GM21576 (cell line): ENCODE data around the gene VWA2.
"Not testable (repeated sequence)": the region's sequence is repeated elsewhere in the genome, so short reads cannot be mapped to it uniquely, and the experiment has no call there.

ENCODE experiments used
- ATAC-seq: cut with Tn5 transposase; IDR thresholded peaks from one replicate; pipeline ENCODE4 v1.9.1; 2021; ENCODE audit warnings: mild to moderate bottlenecking, moderate library complexity; ENCODE audit not compliant: unreplicated experiment

Gene VWA2

DNA sequence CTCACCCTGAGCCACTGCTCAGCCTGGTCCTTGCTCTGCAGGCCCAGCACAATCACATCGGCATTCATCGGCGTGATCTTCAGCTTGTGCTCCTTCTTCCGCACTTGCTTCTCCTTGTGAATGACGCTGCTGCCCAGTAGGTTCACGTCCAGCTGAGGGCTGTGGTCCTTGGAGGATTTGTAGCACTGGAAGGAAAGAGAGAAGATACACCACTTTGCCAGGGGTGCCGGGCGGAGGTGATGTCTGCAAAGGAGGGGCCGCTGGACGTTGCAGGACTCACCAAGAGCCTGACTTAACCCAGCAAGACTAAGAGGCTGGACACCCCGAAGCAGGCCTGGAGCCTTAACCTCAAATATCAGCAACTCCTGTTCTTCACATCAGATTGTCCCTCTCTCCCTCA lies 74.8 kb downstream of the VWA2 start:
- no peak for ATAC-seq

DNA sequence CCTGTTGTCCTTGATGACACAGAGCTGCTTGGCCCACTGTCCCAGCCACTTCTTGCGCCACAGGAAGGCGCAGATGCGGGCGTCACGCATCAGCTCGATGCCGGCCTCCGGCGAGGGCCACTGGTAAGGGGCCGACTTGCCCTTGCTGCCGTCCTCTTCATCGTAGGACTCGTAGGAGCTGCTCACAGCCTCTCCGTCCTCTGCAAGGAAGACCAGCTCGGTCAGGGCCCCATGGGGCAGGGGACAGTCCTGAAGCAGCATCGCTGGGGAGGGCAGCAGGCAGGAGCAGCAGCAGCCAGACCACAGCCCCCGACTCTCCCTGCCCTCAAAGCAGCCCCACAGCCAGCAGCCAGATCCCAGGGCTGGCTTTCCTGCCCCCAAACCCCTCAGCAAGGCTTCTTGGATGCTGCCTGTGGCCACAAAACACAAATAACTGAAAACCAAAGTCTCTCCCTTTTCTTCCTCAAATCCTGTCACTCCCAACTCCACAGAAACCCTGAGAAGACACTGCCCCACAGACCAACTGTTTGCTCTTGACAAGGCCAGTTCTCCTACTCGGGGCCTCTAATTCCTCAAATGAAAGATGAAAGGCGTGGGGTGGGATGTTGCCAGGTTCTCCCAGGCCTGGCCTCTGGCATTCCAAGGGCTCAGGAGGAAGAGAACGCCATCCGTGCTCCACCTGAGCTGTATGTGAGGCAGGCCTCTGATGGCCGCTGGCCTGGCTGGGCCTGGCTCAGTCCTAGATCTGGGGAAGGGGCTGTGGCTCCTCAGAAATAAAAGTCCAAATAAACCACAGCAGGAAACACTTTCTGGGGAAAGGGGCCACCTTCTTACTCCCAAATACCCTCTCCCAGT lies 76.7 kb downstream of the VWA2 start:
- no peak for ATAC-seq

DNA sequence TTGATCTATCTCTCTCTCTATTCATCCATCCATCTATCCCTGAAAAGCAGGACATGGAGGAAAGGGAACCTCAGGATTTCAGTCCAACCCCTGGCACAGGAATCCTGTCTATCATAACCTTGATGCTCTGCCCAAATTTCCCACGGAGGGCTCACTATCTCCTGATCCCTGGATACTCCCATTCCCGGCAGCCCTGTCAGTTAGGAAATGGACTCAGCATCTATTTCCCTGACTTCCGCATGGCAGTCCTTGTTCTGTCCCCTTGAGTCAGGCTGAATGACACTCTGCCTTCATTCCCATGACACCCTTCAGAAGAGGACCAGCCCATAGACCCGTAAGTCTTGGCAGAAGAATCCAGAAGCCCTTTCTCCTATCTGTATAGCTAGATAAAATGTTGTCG lies 77.7 kb downstream of the VWA2 start:
- no peak for ATAC-seq

DNA sequence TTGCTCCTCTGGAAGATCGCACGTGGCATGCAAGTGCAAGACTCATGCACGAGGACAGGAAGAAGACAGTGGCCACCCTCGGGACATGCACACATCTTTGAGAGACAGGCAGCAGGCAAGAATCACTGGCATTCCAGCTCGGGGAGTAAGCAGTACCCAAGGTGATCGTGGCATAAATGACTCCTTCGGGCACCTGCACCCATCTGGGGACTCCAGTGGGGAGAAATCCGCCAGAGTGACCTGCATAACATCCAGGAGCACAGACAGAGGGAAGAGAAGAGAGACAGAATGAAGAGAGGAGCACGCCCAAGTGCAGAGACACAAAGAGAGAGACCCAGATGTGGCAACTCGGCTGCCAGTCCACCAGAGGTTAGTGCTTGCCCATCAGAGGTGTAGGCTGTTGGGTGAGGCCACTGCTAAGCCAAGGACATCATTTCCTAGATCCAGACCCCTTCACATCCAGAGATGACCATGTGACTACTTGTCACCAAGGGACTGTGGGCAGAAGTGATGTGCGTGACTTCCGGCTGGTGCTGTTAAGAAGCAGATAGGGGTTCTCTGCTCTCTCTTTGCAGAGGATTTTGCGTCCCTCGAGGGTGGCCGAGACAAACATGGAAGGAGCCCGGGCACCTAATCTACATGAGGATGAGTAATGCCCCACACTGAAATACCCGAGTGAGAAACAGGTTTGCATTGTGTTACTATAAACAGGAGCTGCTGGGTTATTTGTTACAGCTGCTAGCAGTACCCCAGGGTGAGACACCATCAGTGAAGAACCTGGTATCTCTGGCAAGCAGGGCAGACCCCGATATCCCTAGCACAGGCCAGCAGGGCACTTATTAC lies 80.6 kb downstream of the VWA2 start:
- ATAC-seq = no peak

DNA sequence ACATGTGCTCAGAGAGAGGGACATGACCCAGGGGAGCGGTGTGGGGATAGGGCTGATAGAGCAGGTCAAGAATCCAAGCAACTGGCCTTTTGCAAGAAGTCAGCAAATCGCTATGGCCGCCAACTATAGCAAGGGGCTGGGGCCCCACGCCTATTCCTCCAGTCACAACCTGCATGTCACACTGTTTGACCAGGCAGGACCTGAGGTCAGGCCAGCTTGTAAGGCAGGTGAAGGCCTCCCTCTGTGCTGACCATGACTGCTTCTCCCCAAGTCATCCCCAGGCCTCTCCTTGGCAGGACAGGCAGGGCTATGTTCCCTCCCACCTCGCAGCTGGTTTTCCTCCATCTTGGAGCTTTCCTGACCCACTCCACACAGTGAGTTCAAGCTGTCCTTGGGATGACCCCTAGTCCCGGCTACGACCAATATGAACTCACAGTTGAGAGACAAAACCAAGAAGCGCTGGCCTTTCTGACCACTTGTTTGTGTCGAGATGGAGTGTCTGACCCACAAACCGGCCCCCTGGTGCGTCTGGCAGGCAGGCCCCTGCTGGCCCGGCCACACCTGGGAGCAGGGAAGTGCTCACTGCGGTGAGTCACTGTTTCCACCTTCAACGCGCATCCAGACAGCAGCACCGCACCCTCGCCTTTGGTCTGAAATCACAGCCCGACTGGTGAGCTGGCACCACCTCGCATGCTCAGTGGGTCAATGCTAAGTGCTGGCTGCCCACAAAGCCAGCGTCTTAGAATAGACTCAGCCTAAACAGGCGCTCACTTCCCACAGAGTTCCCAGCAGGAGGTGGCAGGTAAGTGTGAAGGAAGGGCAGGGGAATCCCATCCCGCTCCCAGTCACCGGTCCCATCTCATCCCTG lies 81.4 kb downstream of the VWA2 start:
- ATAC-seq = no peak

DNA sequence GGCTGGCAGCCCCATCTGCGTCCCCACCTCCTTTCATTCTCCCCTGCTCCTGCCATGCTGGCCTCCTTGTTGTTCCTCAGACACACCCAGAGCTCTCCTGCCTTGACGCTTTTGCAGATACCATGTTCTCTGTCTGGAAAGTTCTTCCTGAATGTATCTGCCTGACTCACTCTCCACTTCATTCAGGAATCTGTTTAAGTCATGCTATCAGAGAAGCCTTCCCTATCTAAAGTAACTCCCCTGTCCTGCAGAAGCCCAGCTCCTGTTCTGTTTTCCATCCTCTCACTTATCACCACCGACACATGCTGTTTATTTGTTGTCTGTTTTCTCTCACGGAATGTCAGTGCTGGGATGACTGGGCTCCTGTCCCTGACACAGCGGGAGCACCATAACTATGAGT lies 83.3 kb downstream of the VWA2 start:
- no peak for ATAC-seq

DNA sequence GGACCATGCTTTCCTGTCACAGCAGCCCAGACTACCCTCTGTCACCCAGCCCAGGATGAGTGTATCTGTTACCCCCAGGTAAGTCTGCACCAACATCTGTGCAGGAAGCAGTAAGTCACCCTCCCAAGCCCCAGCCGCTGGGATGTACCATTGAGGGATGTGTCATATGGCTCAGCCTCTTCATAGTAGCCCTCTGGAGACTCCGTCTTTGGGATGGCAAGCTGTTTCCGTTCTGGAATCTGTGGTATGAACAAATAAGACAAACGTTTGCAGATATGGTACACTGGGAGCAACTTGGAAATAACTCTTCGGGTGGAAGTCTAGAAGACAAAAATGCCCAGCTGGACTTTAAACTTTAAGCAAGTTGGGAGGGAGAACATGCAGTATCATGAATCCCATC lies 84.0 kb downstream of the VWA2 start:
- ATAC-seq = no peak

DNA sequence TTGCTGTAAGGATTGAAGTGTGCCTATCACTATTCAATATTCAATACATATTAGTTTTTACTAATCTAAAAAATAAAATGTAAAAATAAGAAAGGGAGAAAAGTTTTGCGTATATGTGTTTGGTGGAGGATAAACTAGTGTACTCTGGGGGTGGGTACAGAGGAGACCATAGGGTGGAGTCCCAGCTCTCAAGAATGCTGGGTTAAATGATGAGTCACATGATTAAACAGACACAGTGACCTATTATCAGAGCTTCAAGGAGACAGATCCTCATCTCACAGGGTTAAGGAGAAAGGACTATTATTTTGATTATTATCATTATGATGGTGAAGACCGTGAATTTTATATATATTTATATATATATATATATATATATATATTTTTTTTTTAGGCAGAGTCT lies 87.7 kb downstream of the VWA2 start:
- no peak for ATAC-seq

DNA sequence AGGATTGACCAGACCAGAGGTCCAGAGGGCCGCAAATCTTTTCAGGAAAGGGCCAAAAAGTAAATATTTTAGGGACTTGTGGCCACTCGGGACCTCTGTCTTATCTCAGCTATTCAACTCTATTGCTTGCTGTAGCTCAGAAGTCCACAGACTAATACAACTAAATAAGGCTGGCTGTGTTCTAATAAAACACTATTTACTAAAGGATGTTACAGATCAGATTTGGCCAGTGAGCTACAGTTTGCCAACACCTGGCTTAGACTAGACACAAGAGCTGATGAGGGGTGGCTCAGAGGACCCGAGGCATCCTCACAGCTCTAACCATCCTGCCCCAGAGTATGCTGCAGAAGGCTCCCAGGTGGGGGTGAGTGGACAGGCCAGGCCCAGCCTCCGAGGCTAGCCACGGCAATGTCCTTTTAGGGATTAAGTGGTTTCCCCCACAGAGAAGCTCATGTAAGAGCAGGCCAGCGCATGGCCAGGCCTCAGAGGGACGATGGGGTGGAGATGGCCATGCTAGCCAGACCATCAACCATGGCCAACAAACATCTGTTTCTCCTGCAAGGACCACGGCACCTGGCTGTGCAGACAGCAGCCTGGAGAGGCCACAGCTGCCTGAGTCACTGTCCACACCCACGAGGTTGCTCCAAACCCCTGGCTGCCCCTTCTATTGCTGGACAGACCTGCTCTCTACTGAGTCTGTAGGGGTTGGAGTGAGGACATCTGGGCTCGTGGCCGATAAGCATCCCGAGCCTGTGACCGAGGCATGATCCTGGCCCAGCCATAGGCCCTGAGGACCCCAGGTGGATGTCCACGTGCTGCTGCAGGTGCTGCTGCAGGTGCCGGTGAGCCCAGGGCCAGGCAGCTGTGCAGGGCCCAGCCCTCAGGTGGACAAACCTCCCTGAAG lies 88.7 kb downstream of the VWA2 start:
- no peak for ATAC-seq

DNA sequence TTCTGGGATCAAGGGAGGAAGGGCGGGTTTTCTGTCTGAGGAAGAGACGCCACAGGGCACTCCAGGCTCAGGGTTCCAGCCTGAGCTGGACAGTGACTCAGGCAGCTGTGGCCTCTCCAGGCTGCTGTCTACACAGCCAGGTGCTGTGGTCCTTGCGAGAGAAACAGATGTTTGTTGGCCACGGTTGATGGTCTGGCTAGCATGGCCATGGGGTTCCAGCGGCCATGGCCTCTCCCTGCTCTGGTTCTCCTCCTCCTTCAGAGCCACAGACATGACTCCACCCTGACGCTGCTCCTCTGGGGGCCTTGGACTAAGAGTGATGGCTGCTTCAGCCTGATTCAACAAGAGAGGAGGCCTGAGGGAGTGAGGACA lies 89.4 kb downstream of the VWA2 start:
- ATAC-seq = no peak

DNA sequence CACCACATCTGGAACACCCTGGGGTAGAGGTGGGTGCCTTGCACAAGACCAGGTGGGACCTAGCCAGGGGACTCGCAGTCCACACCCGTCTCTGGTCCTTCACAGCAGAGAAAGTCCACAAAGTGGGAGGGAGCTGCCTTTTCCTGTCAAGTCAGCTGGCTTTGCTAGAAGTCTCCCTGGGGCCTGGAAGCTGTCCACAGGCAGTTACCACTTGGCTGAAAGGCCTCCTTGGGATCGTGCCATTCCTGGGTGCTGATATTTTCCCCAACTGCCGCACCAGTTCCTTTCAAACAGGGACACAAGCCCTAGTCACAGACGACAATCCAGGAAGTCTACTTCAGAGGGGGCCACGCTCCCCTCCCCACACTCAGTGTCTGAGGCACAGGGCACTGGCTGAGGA lies 89.8 kb downstream of the VWA2 start:
- no peak for ATAC-seq

DNA sequence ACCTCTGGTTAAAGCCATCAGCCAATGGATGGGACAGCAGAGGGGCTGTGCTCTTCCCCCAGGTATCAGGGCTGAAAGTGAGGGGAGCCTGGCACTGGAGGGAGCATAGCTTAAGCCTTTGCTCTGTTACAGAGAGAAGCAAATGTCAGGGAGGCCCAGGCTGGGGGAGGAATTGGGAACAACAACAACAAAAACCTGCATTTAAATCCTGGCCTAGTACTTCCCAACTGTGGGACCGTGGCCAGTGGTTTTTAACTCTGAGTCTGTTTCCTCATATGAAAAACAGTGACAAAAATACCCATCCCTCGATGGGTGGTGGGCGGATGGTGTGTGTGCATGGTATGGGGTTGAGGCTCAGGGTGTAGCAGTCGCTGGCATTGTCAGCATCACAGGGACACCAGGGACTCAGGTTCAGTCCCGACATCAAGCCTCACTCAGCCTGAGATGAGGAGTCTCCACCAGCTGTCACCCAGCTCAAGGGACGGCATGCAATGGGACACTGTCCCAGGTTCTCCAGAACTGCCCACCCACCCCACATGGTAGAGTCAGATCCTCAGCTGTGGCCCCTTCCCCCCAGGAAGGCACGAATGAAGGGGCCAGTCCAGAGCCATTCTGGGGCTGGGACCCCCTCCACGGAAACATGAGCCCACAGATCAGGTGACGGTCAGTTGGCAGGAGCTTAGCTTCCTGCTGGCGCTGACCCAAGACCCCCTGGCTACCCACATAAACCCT lies 90.7 kb downstream of the VWA2 start:
- no peak for ATAC-seq

DNA sequence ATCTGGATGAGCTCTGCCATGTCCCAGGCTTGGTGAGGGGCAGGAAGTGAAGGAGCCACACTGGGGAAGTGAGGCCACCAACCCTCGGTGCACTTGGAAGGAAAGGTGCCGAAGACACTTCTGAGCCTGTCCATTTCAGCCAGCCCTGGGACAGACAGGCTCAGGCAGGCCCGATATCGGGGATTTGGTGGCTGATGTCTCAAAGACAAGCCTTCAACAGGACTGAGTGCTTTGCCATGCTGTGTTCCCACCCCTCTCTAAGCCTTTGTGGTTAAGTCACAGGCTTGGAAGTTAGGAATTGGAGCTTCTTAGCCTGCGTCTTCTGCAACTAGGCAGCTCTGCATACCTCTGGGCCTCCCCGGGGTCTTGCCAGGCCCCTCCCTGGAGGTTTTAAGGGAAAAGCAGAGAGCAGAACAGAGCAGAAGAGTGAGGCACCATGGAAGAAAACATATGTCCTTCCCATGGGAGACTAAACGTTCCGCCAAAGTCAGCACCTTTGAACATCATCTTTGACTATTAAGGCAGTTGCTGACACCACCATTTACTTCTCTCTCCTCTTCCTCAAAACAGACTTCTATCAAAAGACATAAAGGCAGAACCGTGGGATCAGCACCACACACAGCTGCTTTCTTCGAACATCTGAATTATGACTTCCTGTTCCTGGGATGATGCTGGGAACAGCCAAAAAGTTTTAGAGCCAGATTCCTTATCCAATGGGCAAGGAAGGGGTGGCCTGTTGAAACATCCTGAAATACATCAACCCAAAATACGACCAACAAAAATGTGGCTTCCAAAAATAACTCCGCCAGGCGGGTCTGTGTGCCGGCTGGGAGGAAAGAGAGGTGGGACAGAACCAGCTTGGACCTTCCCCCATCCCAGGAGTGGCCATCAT lies 93.5 kb downstream of the VWA2 start:
- no peak for ATAC-seq

DNA sequence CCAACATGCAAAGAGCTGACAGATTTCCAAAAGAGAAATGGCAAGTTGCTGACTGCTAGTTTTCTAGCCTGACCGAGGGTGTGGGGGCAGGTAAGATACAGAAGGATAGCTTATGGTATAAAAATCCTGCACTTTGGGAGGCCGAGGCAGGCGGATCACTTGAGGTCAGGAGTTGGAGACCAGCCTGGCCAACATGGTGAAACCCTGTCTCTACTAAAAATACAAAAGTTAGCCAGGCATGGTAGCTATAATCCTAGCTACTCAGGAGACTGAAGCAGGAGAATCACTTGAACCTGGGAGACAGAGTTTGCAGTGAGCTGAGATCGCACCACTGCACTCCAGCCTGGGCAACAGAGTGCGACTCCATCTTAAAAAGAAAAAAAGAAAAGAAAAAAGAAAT lies 94.4 kb downstream of the VWA2 start:
- ATAC-seq = not testable (repeated sequence)

DNA sequence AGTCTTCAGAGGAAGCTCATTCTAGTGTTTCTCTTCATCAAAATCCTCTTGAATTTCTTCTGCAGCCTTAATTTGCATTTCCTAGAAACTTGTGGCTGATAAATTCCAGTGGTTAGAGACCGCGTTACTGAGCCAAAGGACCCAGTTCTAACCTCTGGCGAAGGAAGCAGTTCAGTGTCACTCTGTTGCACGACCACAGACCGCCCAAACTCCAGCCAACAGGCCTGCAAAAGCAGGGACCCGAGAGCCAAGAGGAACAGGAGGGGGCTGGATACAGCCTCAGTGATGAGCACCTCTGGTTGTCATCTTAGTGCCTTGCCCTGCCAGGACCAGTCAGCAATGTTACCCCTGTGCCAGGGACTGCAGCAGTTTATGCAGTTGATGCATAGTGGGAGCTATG lies 95.2 kb downstream of the VWA2 start:
- ATAC-seq = no peak

DNA sequence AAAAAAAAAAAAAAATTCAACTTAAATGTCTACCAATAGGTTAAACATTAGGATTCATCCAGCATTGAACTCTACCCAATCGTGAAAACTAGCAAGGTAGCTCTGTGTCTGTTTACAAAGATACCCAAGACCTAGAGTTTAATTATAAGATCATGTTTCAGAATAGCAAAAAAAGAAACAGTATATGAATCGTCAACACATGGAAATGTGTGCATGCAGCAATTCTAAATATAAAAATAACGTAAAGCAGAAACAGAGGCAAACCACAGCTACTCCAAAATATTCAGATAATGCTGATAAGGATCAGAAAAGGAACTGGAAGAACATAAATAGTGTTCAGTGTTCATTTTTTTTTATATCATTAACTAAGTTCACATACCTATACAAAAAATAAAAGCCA lies 96.6 kb downstream of the VWA2 start:
- ATAC-seq = no peak

DNA sequence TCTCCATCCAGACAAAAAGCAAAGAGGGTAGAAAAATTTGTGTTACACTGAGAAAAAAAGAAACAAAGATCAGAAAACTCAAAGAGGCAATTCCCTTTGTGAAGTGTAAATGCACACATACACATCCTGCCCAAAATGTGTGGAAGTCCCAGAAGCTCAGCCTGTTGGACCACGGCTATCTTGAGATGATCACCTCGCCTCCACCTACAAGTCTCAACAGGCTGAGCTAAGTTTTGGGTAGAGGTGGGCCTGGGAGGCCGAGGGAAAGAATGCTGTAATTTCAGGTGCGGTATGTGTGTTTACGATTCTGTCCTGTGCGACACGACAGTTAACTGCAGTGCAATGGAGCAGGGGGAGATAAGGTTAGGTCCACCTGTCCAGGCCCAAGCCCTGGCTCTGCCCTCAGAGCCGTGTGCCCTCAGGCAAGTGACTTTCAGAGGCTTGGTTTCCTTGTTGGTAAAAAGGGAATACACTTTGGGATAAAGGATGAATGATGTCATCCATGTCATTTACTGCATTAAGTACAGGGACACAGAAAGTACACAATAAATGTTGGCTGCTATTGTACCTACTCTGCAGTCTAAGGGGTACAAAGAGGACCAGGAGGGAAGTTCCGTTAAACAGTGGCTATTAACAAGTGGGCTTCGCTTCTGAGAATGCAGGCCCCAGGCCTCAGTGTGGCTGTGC lies 97.9 kb downstream of the VWA2 start:
- ATAC-seq = no peak
